ENCODE measurements around the gene ARHGAP24.

DNA sequence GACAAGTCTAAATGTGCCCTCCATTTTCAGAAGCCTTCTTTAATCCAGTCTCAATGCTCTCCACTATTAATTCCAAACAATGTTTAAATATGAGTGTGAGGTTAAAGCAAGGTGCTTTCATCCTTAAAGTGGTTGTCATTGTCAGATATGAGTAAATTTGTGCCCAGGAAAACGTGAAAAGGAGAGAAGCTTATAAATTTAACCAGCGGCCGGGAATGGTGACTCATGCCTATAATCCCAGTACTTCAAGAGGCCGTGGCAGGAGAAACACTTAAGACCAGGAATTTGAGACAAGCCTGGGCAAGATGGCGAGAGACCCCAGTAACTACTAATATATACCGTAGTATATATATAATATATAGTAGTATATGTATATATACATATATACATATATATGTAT is 270.0 kb downstream of the ARHGAP24 start:
- TF ChIP-seq, protein P1, sequence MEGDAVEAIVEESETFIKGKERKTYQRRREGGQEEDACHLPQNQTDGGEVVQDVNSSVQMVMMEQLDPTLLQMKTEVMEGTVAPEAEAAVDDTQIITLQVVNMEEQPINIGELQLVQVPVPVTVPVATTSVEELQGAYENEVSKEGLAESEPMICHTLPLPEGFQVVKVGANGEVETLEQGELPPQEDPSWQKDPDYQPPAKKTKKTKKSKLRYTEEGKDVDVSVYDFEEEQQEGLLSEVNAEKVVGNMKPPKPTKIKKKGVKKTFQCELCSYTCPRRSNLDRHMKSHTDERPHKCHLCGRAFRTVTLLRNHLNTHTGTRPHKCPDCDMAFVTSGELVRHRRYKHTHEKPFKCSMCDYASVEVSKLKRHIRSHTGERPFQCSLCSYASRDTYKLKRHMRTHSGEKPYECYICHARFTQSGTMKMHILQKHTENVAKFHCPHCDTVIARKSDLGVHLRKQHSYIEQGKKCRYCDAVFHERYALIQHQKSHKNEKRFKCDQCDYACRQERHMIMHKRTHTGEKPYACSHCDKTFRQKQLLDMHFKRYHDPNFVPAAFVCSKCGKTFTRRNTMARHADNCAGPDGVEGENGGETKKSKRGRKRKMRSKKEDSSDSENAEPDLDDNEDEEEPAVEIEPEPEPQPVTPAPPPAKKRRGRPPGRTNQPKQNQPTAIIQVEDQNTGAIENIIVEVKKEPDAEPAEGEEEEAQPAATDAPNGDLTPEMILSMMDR (IDR thresholded peaks at IDR 0.05) = no peak
- TF ChIP-seq POLR2A (IDR thresholded peaks at IDR 0.05) = no peak
- TF ChIP-seq EP300 (IDR thresholded peaks at IDR 0.05) = no peak
- TF ChIP-seq POLR2AphosphoS5 (IDR thresholded peaks at IDR 0.05) = no peak
